ENCODE data around the gene ACOT7.
"Not testable (repeated sequence)": the region's sequence is repeated elsewhere in the genome, so short reads cannot be mapped to it uniquely, and the experiment has no call there.

Gene ACOT7

DNA sequence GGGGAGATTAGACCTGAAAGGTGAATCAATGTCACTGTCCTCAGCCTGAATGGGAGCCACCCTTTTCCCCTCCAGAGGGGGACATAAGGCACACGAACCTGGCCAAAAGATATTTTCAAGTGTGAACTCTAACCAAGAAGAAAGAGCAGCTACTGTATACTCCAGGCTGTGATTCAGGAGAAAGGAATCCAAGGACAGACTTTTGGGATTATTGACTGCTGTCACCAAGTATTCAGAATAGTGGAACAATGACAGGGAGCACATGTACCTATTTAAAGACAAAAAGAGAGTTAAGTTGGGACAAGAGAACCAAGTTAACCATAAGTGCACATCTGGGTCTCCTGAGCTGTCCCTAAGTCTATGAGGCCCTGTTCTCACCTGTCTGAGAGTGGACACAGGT, 160.2 kb downstream of the ACOT7 start:
- no peak for DNase-seq (ENCODE audit: low spot score)

DNA sequence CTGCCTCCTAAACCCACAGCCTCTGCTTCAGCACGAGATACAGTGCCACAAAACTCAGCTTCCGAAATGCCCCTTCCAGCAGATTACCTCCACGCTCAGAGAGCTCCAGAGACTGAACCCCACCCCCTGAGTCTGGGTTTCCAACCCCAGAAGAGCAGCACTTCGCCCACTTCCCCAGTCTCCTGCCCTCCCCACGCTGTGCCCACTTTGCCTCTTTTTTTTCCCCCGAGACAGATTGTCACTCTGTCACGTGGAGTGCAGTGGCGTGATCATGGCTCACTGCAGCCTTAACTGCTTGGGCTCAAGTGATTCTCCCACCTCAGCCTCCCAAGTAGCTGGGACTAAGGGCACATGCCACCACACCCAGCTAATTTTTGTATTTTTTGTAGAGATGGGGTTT, 167.9 kb downstream of the ACOT7 start:
- no peak for DNase-seq (ENCODE audit: low spot score)

DNA sequence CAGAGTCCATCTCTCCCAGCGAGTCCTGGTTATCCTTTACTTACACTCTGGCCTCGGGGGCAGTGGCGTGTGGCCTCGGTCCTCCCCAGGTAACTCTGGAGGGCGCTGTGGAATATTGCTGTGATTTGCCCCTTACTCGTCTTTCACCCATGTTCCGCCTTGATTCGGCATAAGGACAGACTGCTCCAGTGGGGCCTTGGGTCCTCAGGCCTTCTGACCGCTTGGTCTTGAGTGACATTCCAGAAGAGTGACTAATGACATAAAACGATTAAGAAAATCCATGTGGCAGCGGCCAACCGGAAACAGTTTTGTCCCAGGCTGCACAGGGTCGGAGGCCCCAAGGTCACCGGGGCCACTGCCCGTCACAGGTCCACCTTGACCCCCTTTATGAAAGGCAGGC, 168.8 kb downstream of the ACOT7 start:
- DNase-seq (ENCODE audit: low spot score) = no peak

DNA sequence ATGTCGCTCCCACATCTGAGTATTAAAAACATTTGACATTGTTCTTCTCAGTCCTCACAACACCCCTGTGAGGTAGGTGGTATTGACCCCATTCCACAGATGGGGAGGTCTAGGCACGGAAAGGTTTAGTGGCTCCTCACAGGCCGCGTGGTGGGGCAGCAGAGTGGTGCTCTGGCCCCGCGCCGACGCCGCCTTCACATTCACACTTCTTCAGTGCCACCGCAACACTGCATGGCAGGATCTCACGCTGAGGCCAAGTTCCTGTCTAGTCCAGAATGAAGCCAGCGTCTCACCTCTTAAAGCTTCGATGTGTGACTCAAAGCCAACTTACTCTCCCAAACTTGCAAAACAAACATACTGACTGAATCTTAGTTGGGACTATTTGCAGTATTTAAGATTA, 169.9 kb downstream of the ACOT7 start:
- no peak for DNase-seq (ENCODE audit: low spot score)

DNA sequence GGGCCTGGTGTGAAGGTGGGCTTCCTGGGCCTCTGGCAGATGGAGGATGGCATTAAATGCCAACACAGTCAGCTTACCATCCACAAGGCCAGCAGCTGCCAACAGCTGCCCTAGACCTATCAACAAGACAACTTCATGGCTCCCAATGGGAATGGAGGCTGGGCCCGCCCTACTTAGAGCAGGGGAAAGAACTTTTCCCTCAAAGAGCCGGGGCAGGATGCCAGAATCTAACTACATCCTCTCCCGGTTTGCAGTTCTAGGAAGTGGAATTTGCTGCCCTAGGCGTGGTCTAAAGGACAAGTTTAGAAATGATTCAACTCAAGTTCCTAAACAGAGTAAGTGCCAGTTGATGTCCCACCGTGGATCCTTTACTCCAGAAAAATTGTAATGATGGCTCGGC, 170.9 kb downstream of the ACOT7 start:
- DNase-seq (ENCODE audit: low spot score) = no peak

DNA sequence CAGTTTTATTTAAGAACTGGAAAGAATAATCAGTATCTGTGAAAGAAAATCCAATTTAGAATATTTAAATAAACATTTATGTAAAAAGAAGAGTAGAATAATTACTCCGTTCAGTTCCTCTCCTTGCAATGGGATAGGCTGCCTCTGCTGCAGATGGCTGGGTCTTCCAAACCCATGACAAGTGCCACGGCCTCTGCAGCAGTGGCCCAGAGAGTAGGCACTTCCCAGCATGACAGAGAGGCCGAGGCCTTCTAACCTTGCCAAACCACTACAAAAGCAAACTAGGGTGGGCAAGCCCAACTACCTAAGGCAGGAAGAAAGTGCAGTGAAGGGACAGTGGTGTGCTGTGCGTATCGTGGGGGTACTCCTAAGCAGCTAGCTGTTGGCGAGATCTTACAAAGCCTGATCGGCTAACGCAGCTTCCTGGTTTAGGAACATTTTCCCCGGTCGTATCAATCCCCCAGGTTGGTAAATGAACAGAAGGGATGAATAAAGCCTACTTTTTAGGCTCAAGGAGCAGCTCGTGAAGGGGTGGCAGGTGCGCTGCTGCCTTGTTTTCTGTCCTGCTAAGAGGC, 172.3 kb downstream of the ACOT7 start:
- no peak for DNase-seq (ENCODE audit: low spot score)

DNA sequence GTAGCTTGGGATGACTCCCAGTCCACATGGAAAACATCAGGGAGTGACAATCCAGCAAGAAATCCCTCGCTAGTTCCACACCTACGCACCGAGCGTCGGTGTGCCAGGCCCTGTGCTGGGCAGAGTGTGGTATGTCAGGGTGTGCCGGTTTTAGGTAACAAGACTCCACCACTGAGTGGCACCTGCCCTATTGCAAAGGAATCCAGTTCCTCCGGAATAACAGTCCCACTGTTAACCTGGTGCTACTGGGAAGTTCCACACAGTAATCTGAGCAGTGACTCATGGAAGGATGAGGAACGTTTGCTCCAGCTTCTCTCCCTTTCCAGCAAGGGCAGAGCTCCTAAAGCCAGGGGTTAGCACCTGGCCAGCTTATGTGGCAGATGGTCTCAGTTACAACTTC, 173.3 kb downstream of the ACOT7 start:
- no peak for DNase-seq (ENCODE audit: low spot score)

DNA sequence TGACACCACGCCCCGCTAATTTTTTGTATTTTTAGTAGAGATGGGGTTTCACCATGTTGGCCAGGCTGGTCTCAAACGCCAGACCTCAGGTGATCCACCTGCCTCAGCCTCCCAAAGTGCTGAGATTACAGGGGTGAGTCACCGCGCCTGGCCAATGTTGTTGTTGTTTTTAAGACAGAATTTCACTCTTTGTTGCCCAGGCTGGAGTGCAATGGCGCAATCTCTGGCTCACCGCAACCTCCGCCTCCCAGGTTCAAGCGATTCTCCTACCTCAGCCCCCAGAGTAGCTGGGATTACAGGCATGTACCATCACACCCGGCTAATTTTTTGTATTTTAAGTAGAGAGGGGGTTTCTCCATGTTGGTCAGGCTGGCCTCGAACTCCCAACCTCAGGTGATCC, 173.9 kb downstream of the ACOT7 start:
- DNase-seq (ENCODE audit: low spot score) = not testable (repeated sequence)

DNA sequence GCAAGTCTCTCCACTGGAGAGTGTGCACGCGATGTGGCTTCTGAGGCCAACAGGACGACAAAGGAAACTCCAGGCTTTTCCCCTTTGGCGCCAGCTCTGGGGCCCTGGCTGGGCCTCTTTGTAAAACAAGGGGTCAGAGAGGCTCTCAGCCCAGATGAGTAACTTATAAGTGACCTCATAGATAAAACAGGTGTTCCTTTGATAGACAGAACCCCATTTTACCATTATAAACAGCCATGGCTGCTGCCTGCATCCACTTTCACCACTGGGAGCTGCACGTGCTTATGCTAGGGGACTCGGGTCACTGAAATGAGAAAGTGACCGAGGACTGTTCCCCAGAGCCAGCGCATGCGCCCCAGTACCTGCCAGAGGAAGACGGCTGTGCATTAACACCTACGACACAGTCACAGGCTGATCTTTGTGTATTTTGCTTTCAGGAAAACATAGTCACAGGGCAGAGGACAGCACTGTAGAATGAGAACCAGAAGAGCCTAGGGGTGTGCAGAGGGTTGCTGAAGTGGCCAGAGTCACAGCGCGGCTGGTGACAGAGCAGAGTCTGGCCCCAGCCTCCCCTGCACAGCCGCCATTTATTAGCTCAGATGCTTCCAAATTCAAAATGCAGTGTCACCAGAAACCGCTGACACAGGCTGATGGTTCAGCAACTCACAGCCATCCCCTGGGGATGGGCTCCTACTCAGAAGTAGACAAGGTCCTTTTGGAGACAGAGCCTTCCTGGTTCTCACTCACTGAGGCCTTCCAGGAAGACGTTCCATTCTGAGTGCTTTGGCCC, 175.0 kb downstream of the ACOT7 start:
- no peak for DNase-seq (ENCODE audit: low spot score)

Data from hepatic stellate cell (primary cell).